H9 (cell line): Measurements from ENCODE around the gene CORIN. TPM values are rescaled to one million over a fixed set of nuclear protein-coding genes. Genes with fewer than 3 reads are reported as not detected.

Experiments
- DNase-seq: peaks from one replicate; pipeline ENCODE4 v3.0.0-alpha.2; 2017
- H2AFZ ChIP-seq: one replicate; pipeline ENCODE4 v1.6.1; 2013; ENCODE audit warnings: mild to moderate bottlenecking, low read length, control low read depth, moderate library complexity
- H2AK5ac ChIP-seq: 2 replicates; pipeline ENCODE4 v1.6.1; 2013; ENCODE audit warnings: low read length, control low read depth, mixed read lengths; ENCODE audit not compliant: insufficient read length
- H2BK120ac ChIP-seq: one replicate; pipeline ENCODE4 v1.6.1; 2013; ENCODE audit warnings: low read depth, mild to moderate bottlenecking, low read length, control low read depth, inconsistent platforms; ENCODE audit not compliant: poor library complexity, severe bottlenecking
- H2BK12ac ChIP-seq: 2 replicates; pipeline ENCODE4 v1.6.1; 2013; ENCODE audit warnings: low read length, control low read depth, mixed read lengths, low read depth; ENCODE audit not compliant: insufficient read length
- H2BK15ac ChIP-seq: 2 replicates; pipeline ENCODE4 v1.6.1; 2013; ENCODE audit warnings: low read depth, low read length, control low read depth
- H2BK20ac ChIP-seq: one replicate; pipeline ENCODE4 v1.6.1; 2013; ENCODE audit warnings: low read depth, mild to moderate bottlenecking, low read length, control low read depth, inconsistent platforms; ENCODE audit not compliant: poor library complexity, severe bottlenecking
- H2BK5ac ChIP-seq: 2 replicates; pipeline ENCODE4 v1.6.1; 2013; ENCODE audit warnings: low read length, control low read depth, mixed read lengths; ENCODE audit not compliant: insufficient read length
- H3K14ac ChIP-seq: 2 replicates; pipeline ENCODE4 v1.6.1; 2013; ENCODE audit warnings: low read length, control low read depth; ENCODE audit not compliant: insufficient read depth
- H3K18ac ChIP-seq: 2 replicates; pipeline ENCODE4 v1.6.1; 2013; ENCODE audit warnings: low read depth, mild to moderate bottlenecking, mixed read lengths, low read length, control low read depth; ENCODE audit not compliant: insufficient read length
- H3K23ac ChIP-seq: 2 replicates; pipeline ENCODE4 v1.6.1; 2013; ENCODE audit warnings: low read length, control low read depth, mixed read lengths, low read depth; ENCODE audit not compliant: insufficient read length
- H3K23me2 ChIP-seq: 2 replicates; pipeline ENCODE4 v1.6.1; 2013; ENCODE audit warnings: low read depth, mild to moderate bottlenecking, mixed read lengths, low read length, control low read depth; ENCODE audit not compliant: insufficient read length, poor library complexity, severe bottlenecking
- H3K27ac ChIP-seq: 2 replicates; pipeline ENCODE4 v1.5.1; 2013; ENCODE audit warnings: low read length, control low read depth, mixed read lengths, low read depth; ENCODE audit not compliant: insufficient read length
- H3K27me3 ChIP-seq: 2 replicates; pipeline ENCODE4 v1.6.1; 2013; ENCODE audit warnings: low read length, control low read depth, inconsistent platforms; ENCODE audit not compliant: insufficient read depth
- H3K4ac ChIP-seq: 2 replicates; pipeline ENCODE4 v1.6.1; 2013; ENCODE audit warnings: low read depth, mild to moderate bottlenecking, control low read depth, inconsistent platforms, low read length, moderate library complexity
- H3K4me1 ChIP-seq: 2 replicates; pipeline ENCODE4 v1.6.1; 2013; ENCODE audit warnings: low read length, control low read depth, inconsistent platforms; ENCODE audit not compliant: insufficient read depth
- H3K4me2 ChIP-seq: 2 replicates; pipeline ENCODE4 v1.6.1; 2013; ENCODE audit warnings: low read length, control low read depth, mixed read lengths; ENCODE audit not compliant: insufficient read length, insufficient read depth
- H3K56ac ChIP-seq: 2 replicates; pipeline ENCODE4 v1.6.1; 2013; ENCODE audit warnings: low read depth, mild to moderate bottlenecking, mixed read lengths, low read length, control low read depth; ENCODE audit not compliant: insufficient read length
- H3K79me1 ChIP-seq: 2 replicates; pipeline ENCODE4 v1.6.1; 2013; ENCODE audit warnings: low read depth, mild to moderate bottlenecking, moderate library complexity, low read length, control low read depth, inconsistent platforms; ENCODE audit not compliant: insufficient read depth, poor library complexity, severe bottlenecking
- H3K79me2 ChIP-seq: 2 replicates; pipeline ENCODE4 v1.6.1; 2013; ENCODE audit warnings: low read length, control low read depth, inconsistent platforms; ENCODE audit not compliant: insufficient read depth
- H3K9ac ChIP-seq: 2 replicates; pipeline ENCODE4 v1.6.1; 2013; ENCODE audit warnings: low read length, control low read depth, mixed read lengths; ENCODE audit not compliant: insufficient read length; ENCODE audit errors: extremely low read depth
- H3K9me3 ChIP-seq: one replicate; pipeline ENCODE4 v1.6.1; 2013; ENCODE audit warnings: low read depth, low read length, inconsistent platforms; ENCODE audit not compliant: control insufficient read depth
- H3T11ph ChIP-seq: one replicate; pipeline ENCODE4 v1.6.1; 2013; ENCODE audit warnings: mild to moderate bottlenecking, low read length, control low read depth, inconsistent platforms
- H4K20me1 ChIP-seq: one replicate; pipeline ENCODE4 v1.6.1; 2013; ENCODE audit not compliant: control insufficient read depth, insufficient read length, insufficient read depth
- H4K5ac ChIP-seq: 2 replicates; pipeline ENCODE4 v1.6.1; 2013; ENCODE audit warnings: low read depth, mild to moderate bottlenecking, mixed read lengths, low read length, control low read depth; ENCODE audit not compliant: insufficient read length
- H4K8ac ChIP-seq: replicated peaks from 2 replicates; pipeline ENCODE4 v1.6.1; 2013; ENCODE audit warnings: low read length, control low read depth, mixed read lengths, low read depth; ENCODE audit not compliant: insufficient read length
- H4K91ac ChIP-seq: 2 replicates; pipeline ENCODE4 v1.6.1; 2013; ENCODE audit warnings: low read depth, mild to moderate bottlenecking, moderate library complexity, mixed read lengths, low read length, control low read depth; ENCODE audit not compliant: insufficient read length
- H3K27ac Mint-ChIP-seq, 3 experiments: 2 replicates in 2 of 3; 3 replicates in 1 of 3; pipeline ENCODE4 v1.8.0; 2020 to 2021; ENCODE audit warnings: mixed read lengths in 3 of 3, mild to moderate bottlenecking in 1 of 3, moderate library complexity in 1 of 3
- H3K27me3 Mint-ChIP-seq: 2 replicates; pipeline ENCODE4 v1.8.0; 2021; ENCODE audit warnings: low read depth, mild to moderate bottlenecking, moderate library complexity, mixed read lengths
- H3K36me3 Mint-ChIP-seq, 3 experiments: 2 replicates in 2 of 3; 3 replicates in 1 of 3; pipeline ENCODE4 v1.8.0; 2020 to 2021; ENCODE audit warnings: low read depth in 3 of 3, mixed read lengths in 3 of 3; ENCODE audit not compliant: insufficient read depth in 1 of 3
- H3K4me1 Mint-ChIP-seq, 2 experiments: 2 replicates each; pipeline ENCODE4 v1.8.0; 2020; ENCODE audit warnings: mixed read lengths in 2 of 2
- H3K4me3 Mint-ChIP-seq, 2 experiments: 2 replicates in 1 of 2; 3 replicates in 1 of 2; pipeline ENCODE4 v1.8.0; 2020 to 2021; ENCODE audit warnings: mild to moderate bottlenecking in 2 of 2, mixed read lengths in 2 of 2, moderate library complexity in 1 of 2
- H3K9me3 Mint-ChIP-seq, 2 experiments: 2 replicates in 1 of 2; 3 replicates in 1 of 2; pipeline ENCODE4 v1.8.0; 2020; ENCODE audit warnings: mild to moderate bottlenecking in 2 of 2, mixed read lengths in 2 of 2, moderate library complexity in 1 of 2
- WGBS: extraction: QIAGEN DNeasy Blood & Tissue Kit; methylation state at CpG from one replicate; pipeline ENCODE4 v1.1.7; 2013; ENCODE audit warnings: missing lambda C conversion rate, low lambda C conversion rate, mixed read lengths; ENCODE audit not compliant: insufficient read length; ENCODE audit errors: extremely low coverage; 5-methylcytosine and 5-hydroxymethylcytosine counted together
- total RNA-seq: library from RNA; stranded (reverse); gene quantifications from 2 replicates; pipeline ENCODE4 v1.2.1, GENCODE V29; 2021
- TF ChIP-seq, protein P1 (sequence below): fragments of 200-600 bp; sonication (generic); conservative IDR thresholded peaks from 3 replicates; pipeline ENCODE4 v1.8.0; 2021; ENCODE audit warnings: antibody characterized with exemption, mild to moderate bottlenecking

Gene CORIN
- total RNA-seq, 1 experiment from 2014 or later: 0.39 TPM

DNA sequence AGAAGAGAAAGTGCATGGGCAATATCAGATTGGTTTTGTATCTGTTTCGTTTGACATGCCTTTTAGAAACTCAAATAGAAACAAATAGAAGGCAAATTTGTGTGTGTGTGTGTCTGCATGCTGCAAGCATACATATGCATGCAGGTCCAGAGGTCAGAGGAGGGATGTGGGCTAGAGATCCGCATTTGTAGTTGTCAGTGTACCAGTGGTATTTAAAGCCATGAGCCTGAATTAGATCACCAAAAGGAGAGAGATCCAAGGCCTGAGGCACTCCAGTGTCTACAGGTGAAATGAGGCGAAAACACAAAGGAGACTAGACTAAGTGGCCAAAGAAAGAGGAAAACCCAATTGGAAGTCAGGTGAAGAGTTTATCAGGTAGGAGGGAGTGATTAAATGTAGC is 106.7 kb downstream of the CORIN start:
- TF ChIP-seq, protein P1, sequence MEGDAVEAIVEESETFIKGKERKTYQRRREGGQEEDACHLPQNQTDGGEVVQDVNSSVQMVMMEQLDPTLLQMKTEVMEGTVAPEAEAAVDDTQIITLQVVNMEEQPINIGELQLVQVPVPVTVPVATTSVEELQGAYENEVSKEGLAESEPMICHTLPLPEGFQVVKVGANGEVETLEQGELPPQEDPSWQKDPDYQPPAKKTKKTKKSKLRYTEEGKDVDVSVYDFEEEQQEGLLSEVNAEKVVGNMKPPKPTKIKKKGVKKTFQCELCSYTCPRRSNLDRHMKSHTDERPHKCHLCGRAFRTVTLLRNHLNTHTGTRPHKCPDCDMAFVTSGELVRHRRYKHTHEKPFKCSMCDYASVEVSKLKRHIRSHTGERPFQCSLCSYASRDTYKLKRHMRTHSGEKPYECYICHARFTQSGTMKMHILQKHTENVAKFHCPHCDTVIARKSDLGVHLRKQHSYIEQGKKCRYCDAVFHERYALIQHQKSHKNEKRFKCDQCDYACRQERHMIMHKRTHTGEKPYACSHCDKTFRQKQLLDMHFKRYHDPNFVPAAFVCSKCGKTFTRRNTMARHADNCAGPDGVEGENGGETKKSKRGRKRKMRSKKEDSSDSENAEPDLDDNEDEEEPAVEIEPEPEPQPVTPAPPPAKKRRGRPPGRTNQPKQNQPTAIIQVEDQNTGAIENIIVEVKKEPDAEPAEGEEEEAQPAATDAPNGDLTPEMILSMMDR: no peak
- Histone ChIP-seq H3K9me3 (no peaks in the 10 kb centered on the region), H3K4ac (no peak overlapping the region), H3T11ph (no peak overlapping the region), H2AFZ (no peak overlapping the region), H4K8ac (no peak overlapping the region), H3K79me2 (no peaks in the 10 kb centered on the region), H3K23ac (no peak overlapping the region), H2BK15ac (no peak overlapping the region), H3K14ac (no peak overlapping the region), H4K20me1 (no peaks in the 10 kb centered on the region), H3K56ac (no peak overlapping the region), H2BK5ac (no peak overlapping the region), H3K4me2 (no peak overlapping the region), H3K27ac (no peak overlapping the region), H2BK20ac (no peak overlapping the region), H3K4me1 (no peaks in the 10 kb centered on the region), H4K5ac (no peak overlapping the region), H3K27me3 (no peaks in the 10 kb centered on the region), H3K18ac (no peak overlapping the region), H2AK5ac (no peak overlapping the region), H2BK120ac (no peak overlapping the region), H4K91ac (no peak overlapping the region), H3K9ac (no peak overlapping the region), H3K79me1 (no peaks in the 10 kb centered on the region), H2BK12ac (no peak overlapping the region), H3K23me2 (no peaks in the 10 kb centered on the region)
- H3K4me3 Mint-ChIP-seq: no peak overlapping the region
- H3K36me3 Mint-ChIP-seq: no peaks in the 10 kb centered on the region
- WGBS: no CpG with 5 or more reads among the region's 3 CpGs
- no peaks in the 10 kb centered on the region for H3K9me3 Mint-ChIP-seq
- H3K27ac Mint-ChIP-seq: no peak overlapping the region
- H3K4me1 Mint-ChIP-seq: no peaks in the 10 kb centered on the region
- no peaks in the 10 kb centered on the region; the same call in 1 of the 2 replicates for H3K27me3 Mint-ChIP-seq
- no peak for DNase-seq
